ENCODE results near the gene XRN1. TPM values are rescaled to one million over a fixed set of nuclear protein-coding genes. Genes with fewer than 3 reads are reported as not detected.

XRN1 gene
- total and polyA plus RNA-seq, 10 of the 15 experiments (the other 5 are each of a cell fraction or from before 2014, with no cell fraction given) = 1.7 to 38.8 (median 15.5) TPM

- Histone ChIP-seq H2AFZ (ENCODE audit: control insufficient read depth, low read depth, low read length) (no peak overlapping the region), H3K9me3 (replicated peaks; ENCODE audit: control insufficient read depth, insufficient read depth, low read length) (no peaks in the 10 kb centered on the region), H4K20me1 (ENCODE audit: control insufficient read depth, insufficient read depth) (no peaks in the 10 kb centered on the region), H3K4me3 (no peak overlapping the region), H3K27ac (ENCODE audit: control insufficient read depth, insufficient read depth) (no peak overlapping the region), H3K79me2 (ENCODE audit: control insufficient read depth, insufficient read depth, low read length) (no peaks in the 10 kb centered on the region), H3K36me3 (ENCODE audit: control insufficient read depth in 2 of 2, insufficient read depth in 2 of 2, low read length in 1 of 2) (no peaks in the 10 kb centered on the region), H3K27me3 (replicated peaks in 1 of 2; ENCODE audit: control insufficient read depth in 2 of 2, insufficient read depth in 2 of 2, low read length in 1 of 2) (no peaks in the 10 kb centered on the region), H3K4me1 (ENCODE audit: control insufficient read depth, insufficient read depth, low read length) (no peaks in the 10 kb centered on the region), H3K4me2 (ENCODE audit: control insufficient read depth, insufficient read depth) (no peak overlapping the region), H3K9ac (ENCODE audit: control insufficient read depth, insufficient read depth, low read length) (no peak overlapping the region)
- POLR2A ChIA-PET = no interaction called here
- TF ChIP-seq SUPT20H (IDR thresholded peaks at IDR 0.05; ENCODE audit: borderline replicate concordance, control insufficient read depth, low read depth, low read length) = no peak
- TF ChIP-seq SP1 (IDR thresholded peaks at IDR 0.05; ENCODE audit: low read depth, low read length) = no peak
- TF ChIP-seq SPI1 (IDR thresholded peaks at IDR 0.05; ENCODE audit: borderline replicate concordance, insufficient read depth, low read depth, low read length) = no peak
- TF ChIP-seq NKRF (conservative IDR thresholded peaks at IDR 0.05) = no peak
- no peak for TF ChIP-seq IKZF1 (conservative IDR thresholded peaks at IDR 0.05)
- TF ChIP-seq USF2 (IDR thresholded peaks at IDR 0.05; ENCODE audit: borderline replicate concordance, low read depth, low read length) = no peak
- no peak for TF ChIP-seq ATF7 (IDR thresholded peaks at IDR 0.05; ENCODE audit: low read depth)
- ATAC-seq (no peak), FAIRE-seq (no peak), DNase-seq (ENCODE audit: low read depth, low spot score) (no peak)
- 46% methylated on average over 2 of the region's 2 CpGs for WGBS (ENCODE audit: insufficient coverage, insufficient replicate concordance, low lambda C conversion rate, missing lambda C conversion rate)
- no TSS peak for BruUV-seq (replicated peaks)
- intact Hi-C loops (cut with micrococcal nuclease; ENCODE audit: unreplicated experiment) (no loop called here), in situ Hi-C loops (cut with MboI) (no loop called here)
- SMC1A ChIA-PET (ENCODE audit: uncharacterized antibody, unreplicated experiment) = no interaction called here
- CTCF ChIA-PET = no interaction called here
- RAD21 ChIA-PET (ENCODE audit: unreplicated experiment) = no interaction called here
These were observed 180.6 kb downstream of the XRN1 start for GRCh38 chr3:142267269-142267668.
